IMR-90 (cell line): Measurements from ENCODE around the gene NAT10.

Experiments used
- BHLHE40 ChIP-seq: fragments of 150-350 bp; IDR thresholded peaks from 2 replicates; pipeline ENCODE4 v1.6.1; 2016; ENCODE audit warnings: mild to moderate bottlenecking, low read depth, low read length
- CEBPB ChIP-seq: IDR thresholded peaks from 2 replicates; pipeline ENCODE4 v1.6.1; 2012; ENCODE audit warnings: low read depth, low read length, improper control_type of control experiment
- CTCF ChIP-seq: conservative IDR thresholded peaks from 2 replicates; pipeline ENCODE4 v1.5.1; 2012; ENCODE audit warnings: mild to moderate bottlenecking, low read depth, low read length, improper control_type of control experiment
- ELK1 ChIP-seq: fragments of 150-350 bp; IDR thresholded peaks from 2 replicates; pipeline ENCODE4 v1.6.1; 2016; ENCODE audit warnings: low read depth, mild to moderate bottlenecking, low read length, moderate library complexity, borderline replicate concordance
- FOS ChIP-seq: fragments of 150-350 bp; IDR thresholded peaks from 2 replicates; pipeline ENCODE4 v1.6.1; 2016; ENCODE audit warnings: low read depth, low read length
- NFE2L2 ChIP-seq: fragments of 150-350 bp; IDR thresholded peaks from 2 replicates; pipeline ENCODE4 v1.6.1; 2016; ENCODE audit warnings: low read depth, mild to moderate bottlenecking, low read length
- POLR2A ChIP-seq: IDR thresholded peaks from 2 replicates; pipeline ENCODE4 v1.6.1; 2012; ENCODE audit warnings: mild to moderate bottlenecking, low read depth, low read length
- RCOR1 ChIP-seq: IDR thresholded peaks from 2 replicates; pipeline ENCODE4 v1.6.1; 2012; ENCODE audit warnings: mild to moderate bottlenecking, low read length, improper control_type of control experiment; ENCODE audit not compliant: insufficient replicate concordance
- RFX5 ChIP-seq: IDR thresholded peaks from 2 replicates; pipeline ENCODE4 v1.8.0; 2012; ENCODE audit warnings: low read depth, mild to moderate bottlenecking, low read length, moderate library complexity
- SMC3 ChIP-seq: fragments of 150-350 bp; IDR thresholded peaks from 2 replicates; pipeline ENCODE4 v1.6.1; 2016; ENCODE audit warnings: low read depth, mild to moderate bottlenecking, antibody characterized with exemption, low read length, moderate library complexity
- USF2 ChIP-seq: fragments of 150-350 bp; IDR thresholded peaks from 2 replicates; pipeline ENCODE4 v1.6.1; 2017; ENCODE audit warnings: mild to moderate bottlenecking, antibody characterized with exemption, low read length, low read depth

GRCh38 chr11:34146411-34146810 is 41.0 kb downstream of the NAT10 start:
- TF ChIP-seq CTCF (no peak), ELK1 (no peak), POLR2A (no peak), CEBPB (no peak), FOS (no peak), RFX5 (no peak), NFE2L2 (no peak), BHLHE40 (no peak), SMC3 (no peak), RCOR1 (no peak), USF2 (no peak)
